ENCODE data around the gene ARTN.

ARTN gene

DNA sequence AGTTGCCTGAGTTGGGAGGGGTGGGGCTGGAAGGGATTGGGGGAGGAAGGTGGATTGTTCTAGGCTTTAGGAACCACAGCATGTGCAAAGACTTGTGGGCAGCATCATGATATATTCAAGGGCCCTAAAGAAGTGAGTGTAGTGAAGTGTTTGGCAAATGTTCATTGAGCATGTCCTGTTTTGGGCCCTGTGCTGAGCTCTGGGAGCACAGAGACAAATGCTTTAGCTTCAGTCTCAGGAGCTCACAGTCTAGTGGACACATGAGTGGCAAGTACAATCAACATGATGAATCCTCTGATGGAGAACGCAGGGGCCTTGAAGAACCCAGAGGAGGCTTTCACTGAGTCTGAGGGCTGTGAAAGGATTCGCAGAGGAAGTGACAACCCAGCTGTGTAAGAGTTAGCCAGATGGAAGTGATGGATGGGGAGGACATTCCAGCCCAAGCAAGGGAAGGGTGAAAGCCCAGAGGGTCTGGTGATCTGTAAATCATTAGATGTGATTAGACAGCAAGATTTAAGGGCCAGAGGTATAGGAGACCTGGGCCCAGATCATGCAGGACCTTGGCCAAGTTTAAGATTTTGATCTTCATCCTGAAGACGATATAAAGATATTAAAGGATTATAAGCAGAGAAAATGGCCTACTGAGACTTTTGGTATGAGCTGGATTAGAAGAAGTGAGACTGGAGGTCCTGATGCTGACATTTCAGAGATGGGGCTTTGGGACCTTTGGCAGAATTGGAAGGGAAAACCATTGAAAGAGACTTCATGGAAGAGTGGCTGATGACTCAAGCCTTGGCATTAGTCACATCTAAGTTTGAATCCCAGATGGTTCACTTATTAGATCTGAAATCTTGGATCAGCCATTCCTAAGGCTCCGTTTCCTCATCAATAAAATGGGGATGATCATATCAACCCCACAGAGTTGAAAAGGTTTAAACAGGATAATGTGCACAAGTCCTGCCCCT, 17.7 kb downstream of the ARTN start:
- no peak overlapping the region for H3K4me3 ChIP-seq (ENCODE audit: low read length)
- H3K9me3 ChIP-seq (ENCODE audit: insufficient read depth, low read depth, low read length): no peaks in the 10 kb centered on the region
- H3K36me3 ChIP-seq (ENCODE audit: insufficient read depth, low read depth, low read length): peaks cover 13% of the 10 kb centered on the region; the same call in 1 of the 2 replicates
- no peaks in the 10 kb centered on the region for H3K27me3 ChIP-seq (ENCODE audit: insufficient read depth, low read length)
- no peak overlapping the region for H3K9ac ChIP-seq (ENCODE audit: low read depth, low read length)
- peaks cover 6% of the 10 kb centered on the region; the same call in 1 of the 2 replicates for H3K4me1 ChIP-seq (ENCODE audit: insufficient read depth, low read length)
- no peak overlapping the region for H3K27ac ChIP-seq (ENCODE audit: low read length)

DNA sequence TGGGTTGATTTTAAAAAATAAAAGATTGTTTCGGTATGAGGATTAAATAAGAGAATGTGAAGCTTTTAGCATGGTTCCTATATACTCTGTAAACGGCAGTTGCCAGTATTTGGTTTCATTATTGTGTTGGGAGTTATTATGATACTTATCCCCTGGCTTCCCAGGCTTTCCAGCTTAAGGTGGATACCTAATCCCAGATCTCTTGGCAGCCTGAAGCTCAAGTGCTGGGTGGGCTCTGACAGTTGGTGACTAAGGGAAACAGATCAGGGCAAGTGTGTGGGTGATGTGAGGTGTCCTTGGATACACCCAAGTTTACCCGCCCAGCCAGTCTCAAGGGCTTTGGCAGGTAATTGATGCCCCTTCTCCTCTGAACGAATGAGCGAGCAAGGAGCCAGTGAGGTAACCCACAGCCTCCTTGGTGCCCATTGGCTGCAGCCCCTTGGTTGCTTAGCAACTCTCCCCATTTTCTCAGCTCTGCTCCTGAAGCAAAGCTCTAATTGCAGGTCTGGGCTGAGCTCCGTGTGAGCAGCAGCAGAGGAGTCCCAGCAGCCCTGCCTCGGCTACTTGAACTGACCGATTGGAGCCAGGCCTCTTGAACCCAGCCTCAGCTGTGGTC, 19.2 kb downstream of the ARTN start:
- Histone ChIP-seq H3K27me3 (ENCODE audit: insufficient read depth, low read length) (no peaks in the 10 kb centered on the region), H3K36me3 (ENCODE audit: insufficient read depth, low read depth, low read length) (peaks cover 13% of the 10 kb centered on the region; the same call in 1 of the 2 replicates), H3K9ac (ENCODE audit: low read depth, low read length) (peak overlapping the region; percentile 1; the same call in 1 of the 2 replicates), H3K27ac (ENCODE audit: low read length) (no peak overlapping the region), H3K4me3 (ENCODE audit: low read length) (no peak overlapping the region), H3K9me3 (ENCODE audit: insufficient read depth, low read depth, low read length) (no peaks in the 10 kb centered on the region), H3K4me1 (ENCODE audit: insufficient read depth, low read length) (peaks cover 3% of the 10 kb centered on the region; the same call in 1 of the 2 replicates)

DNA sequence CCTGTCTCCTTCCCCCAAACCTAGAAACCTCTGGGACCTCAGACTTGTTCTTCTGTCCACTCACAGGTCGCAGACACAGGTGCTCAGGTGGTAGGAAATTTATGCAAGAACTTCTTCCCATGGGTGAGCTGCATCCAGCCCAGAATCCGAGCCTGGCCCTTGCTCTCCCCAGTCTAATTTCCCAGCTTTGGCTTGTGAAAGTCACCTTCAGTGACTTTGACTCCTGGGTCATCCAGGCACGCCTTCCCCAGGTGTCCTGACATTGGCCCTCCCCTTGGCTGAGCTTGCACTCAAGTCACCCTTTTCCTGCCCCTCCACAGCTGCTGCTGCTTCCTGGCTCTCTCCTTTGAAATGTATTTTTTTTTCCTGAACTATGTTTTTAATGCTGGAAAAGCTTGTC, 19.8 kb downstream of the ARTN start:
- Histone ChIP-seq H3K4me3 (ENCODE audit: low read length) (no peak overlapping the region), H3K27ac (ENCODE audit: low read length) (no peak overlapping the region), H3K27me3 (ENCODE audit: insufficient read depth, low read length) (no peaks in the 10 kb centered on the region), H3K9ac (ENCODE audit: low read depth, low read length) (peak overlapping the region; percentile 1; the same call in 1 of the 2 replicates), H3K36me3 (ENCODE audit: insufficient read depth, low read depth, low read length) (peaks cover 18% of the 10 kb centered on the region; the same call in 1 of the 2 replicates), H3K4me1 (ENCODE audit: insufficient read depth, low read length) (no peaks in the 10 kb centered on the region), H3K9me3 (ENCODE audit: insufficient read depth, low read depth, low read length) (no peaks in the 10 kb centered on the region)

DNA sequence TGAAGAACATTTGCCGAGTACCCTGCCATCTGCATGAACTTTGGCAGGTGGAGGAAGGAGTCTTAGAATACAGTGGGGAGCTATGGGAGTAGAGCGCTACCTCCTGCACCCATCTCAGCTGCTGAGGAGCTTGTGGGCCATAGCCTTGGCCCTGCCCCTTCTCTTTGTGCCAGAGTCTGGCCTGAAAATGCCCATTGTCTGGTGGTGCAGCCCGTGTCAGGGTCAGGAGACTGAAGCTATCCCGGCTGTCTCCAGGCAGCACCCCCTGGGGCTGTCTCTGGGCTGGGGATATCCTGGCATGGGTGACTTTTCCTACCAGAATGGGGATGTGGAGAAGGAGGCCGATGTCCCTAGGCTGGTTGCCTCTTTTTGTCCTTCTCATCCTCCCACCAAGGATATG, 20.4 kb downstream of the ARTN start:
- H3K9ac ChIP-seq (ENCODE audit: low read depth, low read length): no peak overlapping the region
- H3K27me3 ChIP-seq (ENCODE audit: insufficient read depth, low read length): no peaks in the 10 kb centered on the region
- no peaks in the 10 kb centered on the region for H3K9me3 ChIP-seq (ENCODE audit: insufficient read depth, low read depth, low read length)

DNA sequence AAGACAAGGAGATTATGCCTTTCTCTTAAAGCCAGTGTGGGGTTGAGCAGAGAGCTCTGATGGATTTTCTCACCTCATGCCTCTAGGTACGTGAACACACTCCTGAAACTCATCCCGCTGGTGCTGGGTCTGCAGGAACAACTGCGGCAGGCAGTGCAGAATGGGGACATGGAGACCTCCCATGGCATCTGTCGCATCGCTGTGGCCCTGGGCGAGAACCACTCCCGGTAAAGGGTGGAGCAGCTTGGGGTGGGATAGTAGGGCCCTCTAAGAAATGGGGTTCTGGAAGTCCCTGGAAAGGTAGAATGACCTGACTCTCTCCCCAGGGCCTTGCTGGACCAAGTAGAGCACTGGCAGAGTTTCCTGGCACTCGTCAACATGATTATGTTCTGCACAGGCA, 22.6 kb downstream of the ARTN start:
- Histone ChIP-seq H3K36me3 (ENCODE audit: insufficient read depth, low read depth, low read length) (peaks cover 18% of the 10 kb centered on the region; the same call in 1 of the 2 replicates), H3K9me3 (ENCODE audit: insufficient read depth, low read depth, low read length) (no peaks in the 10 kb centered on the region), H3K4me1 (ENCODE audit: insufficient read depth, low read length) (no peaks in the 10 kb centered on the region), H3K4me3 (ENCODE audit: low read length) (no peak overlapping the region), H3K27ac (ENCODE audit: low read length) (no peak overlapping the region), H3K27me3 (ENCODE audit: insufficient read depth, low read length) (no peaks in the 10 kb centered on the region), H3K9ac (ENCODE audit: low read depth, low read length) (no peak overlapping the region)

More for the DNA sequence above, 20.4 kb downstream of the ARTN start:
- H3K4me1 ChIP-seq (ENCODE audit: insufficient read depth, low read length): no peaks in the 10 kb centered on the region
- peaks cover 24% of the 10 kb centered on the region; the same call in 1 of the 2 replicates for H3K36me3 ChIP-seq (ENCODE audit: insufficient read depth, low read depth, low read length)
- H3K4me3 ChIP-seq (ENCODE audit: low read length): no peak overlapping the region
- H3K27ac ChIP-seq (ENCODE audit: low read length): no peak overlapping the region

DNA sequence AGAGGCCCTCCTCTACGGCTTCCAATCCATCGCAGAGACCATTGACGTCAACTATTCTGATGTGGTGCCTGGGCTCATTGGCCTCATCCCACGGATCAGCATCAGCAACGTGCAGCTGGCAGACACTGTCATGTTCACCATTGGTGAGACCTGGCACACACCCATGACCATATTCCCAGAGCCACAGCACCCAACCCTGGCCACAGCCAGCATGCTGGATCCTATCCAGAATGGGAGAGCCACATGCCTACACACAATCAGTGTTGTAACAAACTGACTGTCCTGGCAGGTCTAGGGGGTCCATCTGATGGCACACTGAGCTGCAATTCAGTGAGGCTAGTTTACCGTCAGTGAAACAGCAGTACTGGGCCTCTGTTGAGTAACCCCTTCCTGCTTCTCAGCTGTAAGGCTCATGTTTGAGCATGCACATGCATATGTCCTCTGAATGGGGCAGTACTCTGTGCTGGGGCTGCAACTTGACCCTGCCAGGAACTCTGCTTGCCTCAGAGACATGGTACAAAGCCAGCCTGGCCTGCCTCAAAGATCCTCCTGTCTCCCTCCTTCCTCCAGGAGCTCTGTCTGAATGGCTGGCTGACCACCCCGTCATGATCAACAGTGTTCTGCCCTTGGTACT, 23.9 kb downstream of the ARTN start:
- H3K27ac ChIP-seq (ENCODE audit: low read length): no peak overlapping the region
- H3K9me3 ChIP-seq (ENCODE audit: insufficient read depth, low read depth, low read length): no peaks in the 10 kb centered on the region
- no peak overlapping the region for H3K4me3 ChIP-seq (ENCODE audit: low read length)
- no peaks in the 10 kb centered on the region for H3K4me1 ChIP-seq (ENCODE audit: insufficient read depth, low read length)
- peaks cover 26% of the 10 kb centered on the region for H3K36me3 ChIP-seq (ENCODE audit: insufficient read depth, low read depth, low read length)
- no peaks in the 10 kb centered on the region for H3K27me3 ChIP-seq (ENCODE audit: insufficient read depth, low read length)
- H3K9ac ChIP-seq (ENCODE audit: low read depth, low read length): no peak overlapping the region

DNA sequence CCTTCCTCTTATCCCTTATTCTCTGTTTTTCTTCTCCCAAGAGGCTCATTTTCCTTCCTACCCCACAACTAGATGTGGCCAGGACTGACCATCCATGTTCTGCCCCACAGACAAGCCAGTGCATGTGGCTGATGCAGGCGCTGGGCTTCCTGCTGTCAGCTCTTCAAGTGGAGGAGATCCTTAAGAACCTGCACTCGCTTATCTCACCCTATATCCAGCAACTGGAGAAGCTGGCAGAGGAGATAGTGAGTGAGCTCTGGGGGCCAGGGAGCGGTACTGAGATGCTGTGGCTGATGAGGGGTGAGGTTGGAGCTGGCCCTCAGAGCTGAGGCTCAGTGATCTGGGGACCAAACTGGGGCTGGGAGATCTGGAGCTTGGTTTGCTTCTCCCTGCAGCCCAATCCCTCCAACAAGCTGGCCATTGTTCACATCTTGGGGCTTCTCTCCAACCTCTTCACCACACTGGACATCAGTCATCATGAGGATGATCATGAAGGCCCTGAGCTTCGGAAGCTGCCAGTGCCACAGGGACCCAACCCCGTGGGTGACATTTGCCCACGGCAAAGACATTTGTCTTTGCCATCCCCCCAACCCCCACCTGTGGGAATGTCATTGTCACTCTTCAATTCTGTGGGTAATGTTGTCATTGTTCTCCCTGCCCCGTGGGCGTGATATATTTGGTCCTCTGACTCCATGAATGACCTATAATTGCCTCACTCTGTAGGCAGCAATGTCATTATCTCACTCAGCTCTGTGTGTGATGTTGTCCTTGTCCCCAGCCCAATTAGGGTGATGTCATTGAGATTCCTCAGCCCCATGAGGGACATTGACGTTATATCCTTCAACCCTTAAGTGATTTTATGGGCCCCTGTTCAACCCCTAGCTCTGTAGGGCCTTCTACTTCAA, 25.0 kb downstream of the ARTN start:
- Histone ChIP-seq H3K4me1 (ENCODE audit: insufficient read depth, low read length) (no peaks in the 10 kb centered on the region), H3K4me3 (ENCODE audit: low read length) (no peak overlapping the region), H3K27ac (ENCODE audit: low read length) (no peak overlapping the region), H3K9me3 (ENCODE audit: insufficient read depth, low read depth, low read length) (no peaks in the 10 kb centered on the region), H3K9ac (ENCODE audit: low read depth, low read length) (no peak overlapping the region), H3K36me3 (ENCODE audit: insufficient read depth, low read depth, low read length) (peaks cover 26% of the 10 kb centered on the region), H3K27me3 (ENCODE audit: insufficient read depth, low read length) (no peaks in the 10 kb centered on the region)

DNA sequence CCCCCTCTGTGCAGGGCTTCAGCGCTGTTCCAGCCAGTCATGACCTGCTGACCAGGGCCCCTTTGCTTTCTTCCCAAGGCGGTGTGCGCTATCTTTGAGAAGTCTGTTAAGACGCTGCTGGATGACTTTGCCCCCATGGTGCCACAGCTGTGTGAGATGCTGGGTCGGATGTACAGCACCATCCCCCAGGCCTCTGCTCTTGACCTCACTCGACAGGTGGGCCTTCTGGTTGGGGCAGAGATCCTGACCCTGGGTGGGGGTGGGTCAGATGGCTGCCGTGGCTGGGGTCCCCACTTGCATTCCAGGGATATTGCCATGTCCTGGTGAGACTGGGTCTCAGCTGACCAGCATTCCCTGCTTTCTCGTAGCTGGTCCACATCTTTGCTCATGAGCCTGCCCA, 27.2 kb downstream of the ARTN start:
- Histone ChIP-seq H3K9me3 (ENCODE audit: insufficient read depth, low read depth, low read length) (no peaks in the 10 kb centered on the region), H3K9ac (ENCODE audit: low read depth, low read length) (no peak overlapping the region), H3K4me3 (ENCODE audit: low read length) (no peak overlapping the region), H3K27ac (ENCODE audit: low read length) (no peak overlapping the region), H3K36me3 (ENCODE audit: insufficient read depth, low read depth, low read length) (peaks cover 26% of the 10 kb centered on the region), H3K27me3 (ENCODE audit: insufficient read depth, low read length) (no peaks in the 10 kb centered on the region), H3K4me1 (ENCODE audit: insufficient read depth, low read length) (no peaks in the 10 kb centered on the region)

DNA sequence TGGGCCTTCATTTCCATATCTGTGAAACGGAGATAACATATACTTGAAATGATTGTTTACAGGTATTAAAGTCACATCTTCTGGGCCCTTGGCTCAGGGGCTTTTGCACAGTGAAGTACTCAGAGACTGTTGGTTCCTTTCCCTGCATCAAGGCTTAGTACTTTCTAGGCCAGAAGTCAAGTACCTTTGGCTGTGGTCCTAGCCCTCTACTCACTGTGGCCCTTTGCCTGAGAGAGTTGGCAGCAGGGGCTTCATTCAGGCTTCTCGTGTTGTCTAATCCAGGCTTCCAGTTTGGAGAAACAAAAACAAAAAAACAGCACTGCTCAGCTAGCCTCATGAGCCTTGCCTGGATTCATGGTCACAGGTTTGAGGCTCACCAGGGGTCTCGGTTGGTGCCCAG, 28.1 kb downstream of the ARTN start:
- Histone ChIP-seq H3K9ac (ENCODE audit: low read depth, low read length) (no peak overlapping the region), H3K36me3 (ENCODE audit: insufficient read depth, low read depth, low read length) (peaks cover 26% of the 10 kb centered on the region), H3K4me1 (ENCODE audit: insufficient read depth, low read length) (no peaks in the 10 kb centered on the region), H3K27ac (ENCODE audit: low read length) (no peak overlapping the region), H3K4me3 (ENCODE audit: low read length) (no peak overlapping the region), H3K9me3 (ENCODE audit: insufficient read depth, low read depth, low read length) (no peaks in the 10 kb centered on the region), H3K27me3 (ENCODE audit: insufficient read depth, low read length) (no peaks in the 10 kb centered on the region)

DNA sequence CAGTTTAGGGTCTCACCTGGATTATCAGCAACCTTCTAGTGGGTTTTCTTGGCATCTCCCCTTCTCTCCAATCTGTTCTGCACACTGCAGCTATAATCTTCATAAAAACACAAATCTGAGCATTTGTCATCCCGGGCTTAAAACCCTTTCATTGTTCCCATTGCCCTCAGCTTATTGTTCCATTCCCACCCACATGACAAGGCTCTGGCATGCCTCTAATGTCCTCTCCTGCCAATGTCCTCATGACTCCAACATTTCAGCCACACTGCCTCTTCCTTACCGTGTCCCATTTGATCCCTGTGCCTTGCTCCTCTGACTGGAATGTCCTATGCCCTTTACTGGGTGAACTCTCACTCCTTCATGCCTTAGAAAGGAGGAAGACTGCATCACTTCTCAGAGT, 28.7 kb downstream of the ARTN start:
- Histone ChIP-seq H3K4me3 (ENCODE audit: low read length) (no peak overlapping the region), H3K36me3 (ENCODE audit: insufficient read depth, low read depth, low read length) (peaks cover 26% of the 10 kb centered on the region), H3K9me3 (ENCODE audit: insufficient read depth, low read depth, low read length) (no peaks in the 10 kb centered on the region), H3K27ac (ENCODE audit: low read length) (no peak overlapping the region), H3K27me3 (ENCODE audit: insufficient read depth, low read length) (no peaks in the 10 kb centered on the region), H3K4me1 (ENCODE audit: insufficient read depth, low read length) (no peaks in the 10 kb centered on the region), H3K9ac (ENCODE audit: low read depth, low read length) (no peak overlapping the region)

DNA sequence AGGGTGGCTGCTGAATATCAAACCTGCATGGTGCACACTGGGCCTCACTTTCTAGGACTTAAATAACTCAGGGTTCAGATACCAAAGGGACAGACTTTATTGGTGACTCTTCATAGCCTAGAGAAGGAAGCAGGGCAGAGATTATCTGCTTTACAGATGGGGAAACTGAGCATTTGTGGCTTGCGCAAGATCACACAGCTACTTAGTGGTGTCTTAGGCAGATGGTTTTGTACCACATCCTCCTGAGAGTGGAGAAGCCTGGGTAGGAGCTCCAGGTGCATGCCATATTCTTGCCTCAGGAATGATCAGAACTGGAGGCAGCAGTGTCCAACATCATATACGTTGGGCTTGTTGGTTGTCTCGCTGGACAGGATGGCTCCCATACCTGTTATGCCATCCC, 29.4 kb downstream of the ARTN start:
- H3K4me1 ChIP-seq (ENCODE audit: insufficient read depth, low read length): no peaks in the 10 kb centered on the region
- no peaks in the 10 kb centered on the region for H3K27me3 ChIP-seq (ENCODE audit: insufficient read depth, low read length)
- peaks cover 24% of the 10 kb centered on the region for H3K36me3 ChIP-seq (ENCODE audit: insufficient read depth, low read depth, low read length)
- H3K27ac ChIP-seq (ENCODE audit: low read length): no peak overlapping the region
- no peak overlapping the region for H3K9ac ChIP-seq (ENCODE audit: low read depth, low read length)
- H3K9me3 ChIP-seq (ENCODE audit: insufficient read depth, low read depth, low read length): no peaks in the 10 kb centered on the region
- no peak overlapping the region for H3K4me3 ChIP-seq (ENCODE audit: low read length)

Data from iPS-20b (cell line).